ENCODE results near the gene NPAS3.

Gene NPAS3

DNA sequence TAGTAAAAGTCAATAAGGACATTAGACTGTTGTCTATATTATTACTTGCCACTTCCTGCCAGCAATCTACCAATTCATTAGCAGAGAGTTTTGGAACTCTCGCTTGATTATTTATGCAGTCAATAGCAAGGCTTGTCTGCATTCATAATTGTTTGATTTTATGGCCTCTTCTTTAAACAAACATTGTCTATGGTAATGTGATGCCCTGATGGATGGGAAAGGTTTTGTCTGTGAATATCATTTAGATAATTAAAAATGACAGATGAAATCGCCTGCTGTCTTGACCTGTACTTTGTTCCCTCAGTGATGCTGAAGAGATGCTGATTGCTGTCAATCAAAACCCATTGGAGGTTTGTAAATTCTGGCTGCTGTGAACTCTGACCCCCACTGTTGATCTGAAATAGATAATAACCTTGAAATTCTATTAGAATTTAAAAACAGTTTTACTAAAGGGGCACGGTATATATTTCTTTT is 455.3 kb downstream of the NPAS3 start:
- DNase-seq, result no peak

DNA sequence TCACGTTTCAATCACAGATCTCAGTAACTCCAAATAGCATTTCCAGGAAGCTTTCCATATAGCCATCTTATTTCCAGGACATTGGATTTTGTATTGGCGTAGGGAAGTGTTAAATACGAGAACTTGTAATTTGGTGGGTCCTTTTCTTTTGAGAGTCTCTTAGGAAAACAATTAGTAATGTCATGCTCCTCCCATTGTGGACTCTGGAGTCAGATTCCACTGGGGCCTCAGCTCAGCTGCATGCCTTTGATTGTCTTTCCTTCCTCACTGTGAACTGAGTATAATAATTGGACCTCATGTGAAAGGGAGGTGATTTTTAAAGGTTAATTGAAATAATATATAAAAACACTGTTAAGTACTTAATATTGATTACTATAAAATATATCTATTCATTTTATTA is 462.6 kb downstream of the NPAS3 start:
- DNase-seq, result no peak

DNA sequence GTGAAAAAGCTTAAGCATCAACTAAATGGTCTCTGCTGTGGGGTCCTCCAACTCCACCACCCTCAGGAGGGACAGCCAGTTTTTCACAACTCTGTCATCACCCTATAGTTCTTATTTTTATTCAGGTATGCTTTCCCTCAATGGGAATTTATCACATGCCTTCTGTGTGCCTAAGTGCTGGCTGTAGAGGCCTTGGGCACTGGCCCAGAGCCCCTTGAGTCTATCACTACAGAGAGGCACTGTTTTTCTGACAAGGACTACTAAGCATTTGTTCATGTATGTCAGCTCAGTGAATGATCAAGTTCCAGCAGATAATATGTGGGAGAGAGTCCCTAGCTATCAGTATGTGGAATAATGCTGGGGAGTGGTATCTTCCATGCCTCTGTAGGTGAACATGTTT is 463.9 kb downstream of the NPAS3 start:
- no peak for DNase-seq

DNA sequence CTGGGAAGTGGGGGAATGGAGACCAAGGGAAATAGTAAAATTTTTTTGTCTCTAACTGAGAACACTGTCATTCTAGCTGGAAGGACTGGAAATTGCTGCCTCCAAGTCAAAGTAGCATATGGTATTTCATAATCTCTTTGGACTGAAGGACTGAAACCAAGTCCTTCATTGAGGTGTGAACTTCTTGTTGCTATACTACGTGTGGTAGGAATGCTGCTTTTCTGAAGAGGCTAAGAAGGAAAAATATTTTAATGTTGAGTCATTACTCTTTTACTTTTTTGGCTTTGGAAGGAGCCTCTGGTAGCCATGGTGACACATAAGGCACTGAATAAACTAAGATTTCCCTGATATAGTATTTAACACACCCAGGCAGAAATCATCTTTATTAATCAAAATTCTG is 465.4 kb downstream of the NPAS3 start:
- peak; percentile 84 for DNase-seq

DNA sequence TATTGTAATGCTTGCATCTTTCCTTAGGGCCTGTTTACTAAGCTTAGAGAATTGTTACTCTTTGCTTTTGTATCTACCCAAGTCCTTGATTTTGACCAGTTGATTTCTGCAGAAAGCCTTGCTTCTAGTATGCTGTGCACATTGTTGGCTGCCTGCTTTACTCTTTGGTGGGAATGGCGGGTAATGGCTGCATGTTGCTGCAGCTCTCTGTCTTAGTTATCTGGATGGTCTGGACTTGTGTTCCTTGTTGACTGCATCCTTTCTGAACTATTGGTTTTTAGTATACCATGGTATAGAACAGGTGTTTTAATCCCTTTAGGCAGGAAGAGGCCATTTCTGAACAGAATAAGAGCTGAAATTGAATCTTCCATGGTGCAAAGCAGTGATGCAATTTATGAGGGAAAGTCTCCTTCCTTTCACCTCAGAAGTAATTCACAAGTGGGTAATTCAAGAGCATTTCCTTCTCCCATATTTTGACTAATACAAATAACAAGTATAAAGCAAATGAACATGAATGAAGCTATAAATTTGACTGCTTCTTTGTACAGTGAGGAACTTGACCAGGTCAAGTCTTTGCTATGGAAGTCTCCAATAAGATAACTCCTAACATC is 466.4 kb downstream of the NPAS3 start:
- DNase-seq, result no peak

DNA sequence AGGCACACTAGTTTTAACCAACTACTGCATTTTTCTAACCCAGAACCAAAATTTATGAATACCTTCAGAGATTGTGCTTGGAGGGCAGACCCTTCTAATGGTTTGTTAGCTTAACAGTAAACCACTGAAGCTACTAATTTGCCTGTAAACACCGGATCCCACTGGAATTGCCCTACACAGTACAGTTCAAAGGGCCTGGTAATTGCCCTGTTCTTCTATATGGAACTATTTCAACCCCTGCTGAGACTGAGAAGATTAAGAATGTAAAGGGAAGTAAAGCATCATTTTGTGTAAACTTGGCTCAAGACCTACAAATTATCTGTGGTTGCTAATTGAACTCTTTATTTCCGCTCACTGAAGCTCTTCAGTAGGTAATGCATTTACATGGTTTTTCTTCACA is 468.1 kb downstream of the NPAS3 start:
- no peak for DNase-seq

DNA sequence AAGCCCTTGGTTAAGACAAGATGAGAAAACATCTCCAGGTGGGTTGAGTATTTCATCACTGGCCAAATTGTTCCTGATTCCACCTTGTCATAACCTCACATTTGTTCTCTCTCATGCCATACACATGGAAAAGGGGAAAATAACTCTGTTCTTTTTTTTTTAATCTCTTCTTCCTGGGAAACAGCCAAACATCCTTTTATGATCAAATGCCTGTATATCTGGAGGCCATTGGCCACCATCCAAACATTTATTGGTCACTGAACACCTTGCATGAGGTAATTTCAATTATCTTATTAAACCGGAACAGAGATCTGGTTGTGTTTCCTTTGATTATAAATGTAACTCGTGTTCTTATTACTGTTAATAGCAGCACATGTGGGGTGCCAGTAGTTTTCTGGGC is 469.6 kb downstream of the NPAS3 start:
- DNase-seq, result no peak

DNA sequence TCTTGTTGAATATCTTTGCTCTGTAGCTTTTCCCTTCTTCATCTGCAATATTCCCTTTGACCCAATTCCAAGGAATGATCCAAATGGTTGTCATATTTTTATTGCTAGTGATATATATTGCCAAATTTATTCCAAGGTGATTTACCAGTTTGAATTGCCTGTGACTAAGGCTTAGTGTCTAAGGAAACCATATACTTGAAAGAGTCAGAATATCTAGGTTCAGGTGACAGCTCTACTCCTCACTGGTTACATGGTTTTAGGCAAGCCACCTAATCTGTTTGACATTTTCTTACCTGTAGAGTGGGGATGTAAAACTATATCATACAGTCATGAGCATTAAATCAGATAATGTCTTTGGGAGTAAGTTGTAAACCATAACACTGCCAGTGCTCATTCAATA is 473.8 kb downstream of the NPAS3 start:
- DNase-seq, result no peak

DNA sequence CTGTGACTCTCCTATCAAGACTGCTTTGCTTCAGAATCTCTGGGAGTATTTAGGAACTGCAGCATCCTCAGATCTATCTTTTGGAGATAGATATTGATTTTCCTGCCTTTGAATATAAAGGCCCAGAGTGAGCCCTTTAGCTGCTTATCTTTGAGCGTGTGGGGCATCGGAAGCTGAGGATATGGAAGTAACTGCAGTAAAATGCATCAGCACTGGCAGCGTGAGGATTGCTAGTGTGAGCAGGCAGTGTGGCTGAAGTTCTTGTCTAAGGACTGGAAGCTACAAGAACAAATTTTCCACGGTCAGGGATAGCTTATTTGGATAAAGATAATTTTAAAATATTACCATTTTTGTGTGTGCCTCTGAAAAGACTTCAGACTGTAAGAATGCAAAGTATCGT is 474.7 kb downstream of the NPAS3 start:
- DNase-seq, result no peak

DNA sequence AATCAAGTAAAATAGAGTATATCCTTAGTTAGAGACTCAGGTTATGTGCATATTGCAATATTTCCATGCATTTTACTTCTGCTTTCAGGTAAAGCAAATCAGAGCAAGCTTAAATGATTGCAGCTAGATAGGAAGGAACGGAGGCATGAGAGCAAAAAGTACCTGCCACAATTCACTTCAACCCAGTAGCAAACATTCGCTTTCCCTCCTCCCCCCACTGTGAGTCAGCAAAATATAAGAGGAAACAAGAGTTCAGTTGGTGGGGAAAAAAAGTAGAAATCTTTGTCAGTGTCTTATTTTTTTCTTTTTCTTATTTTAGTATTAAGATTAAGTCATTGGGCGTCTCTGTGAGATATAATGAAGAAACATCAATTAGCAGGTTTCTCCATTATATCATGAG is 475.4 kb downstream of the NPAS3 start:
- no peak for DNase-seq

DNA sequence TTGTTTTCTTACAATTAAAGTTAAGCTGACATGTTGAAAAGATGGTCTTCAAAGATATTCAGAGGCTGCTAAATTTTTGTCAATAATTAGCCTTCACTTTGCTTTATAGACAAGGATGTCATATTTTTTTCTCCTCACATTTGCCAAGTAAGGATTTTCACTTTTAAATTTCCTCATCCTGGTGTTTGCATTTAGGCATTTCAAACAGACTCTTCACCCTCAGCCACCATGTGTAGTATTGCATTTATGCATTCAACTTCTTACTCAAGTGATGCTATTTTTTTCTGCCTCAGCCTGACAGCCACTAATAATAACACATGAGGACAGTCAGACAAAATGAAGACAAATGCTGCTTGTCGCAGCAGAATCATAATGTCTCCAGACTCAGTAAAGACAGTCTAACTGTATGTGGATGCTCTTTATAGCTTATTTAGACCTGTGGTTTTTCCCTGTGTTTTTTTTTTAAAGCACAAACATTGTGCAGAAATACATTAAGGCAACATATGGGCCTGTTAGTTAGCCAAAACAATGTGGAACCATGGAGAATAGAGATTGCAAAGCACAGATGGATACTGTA is 481.5 kb downstream of the NPAS3 start:
- no peak for DNase-seq

DNA sequence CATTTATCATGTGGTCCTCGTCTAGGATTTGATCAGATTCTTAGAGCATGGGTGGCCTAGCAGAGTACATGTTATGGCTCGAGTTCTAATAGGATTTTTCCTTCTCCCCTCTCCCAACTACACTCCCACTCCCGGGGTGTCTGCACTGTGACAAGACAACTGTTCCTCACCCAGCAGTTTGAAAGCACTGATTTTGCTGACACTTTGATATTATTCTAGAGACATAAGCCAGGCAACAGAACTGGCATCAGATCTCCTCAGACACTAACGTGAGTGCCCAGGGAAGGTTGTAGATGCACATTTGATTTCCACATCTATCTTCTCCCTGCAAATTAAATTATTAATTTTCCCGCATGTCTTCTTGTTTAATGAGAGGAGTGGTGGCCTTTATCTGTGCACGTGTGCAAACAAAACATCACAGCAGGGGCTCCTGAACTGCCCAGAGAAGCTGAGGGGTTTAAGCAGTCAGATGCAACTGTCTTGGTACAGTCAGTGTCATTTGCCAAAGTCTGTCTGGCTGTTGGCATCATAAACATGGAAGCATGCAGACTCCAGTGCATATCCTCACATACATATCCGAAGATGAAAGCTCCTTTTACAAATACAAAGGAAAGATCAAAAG is 491.8 kb downstream of the NPAS3 start:
- DNase-seq, result no peak

DNA sequence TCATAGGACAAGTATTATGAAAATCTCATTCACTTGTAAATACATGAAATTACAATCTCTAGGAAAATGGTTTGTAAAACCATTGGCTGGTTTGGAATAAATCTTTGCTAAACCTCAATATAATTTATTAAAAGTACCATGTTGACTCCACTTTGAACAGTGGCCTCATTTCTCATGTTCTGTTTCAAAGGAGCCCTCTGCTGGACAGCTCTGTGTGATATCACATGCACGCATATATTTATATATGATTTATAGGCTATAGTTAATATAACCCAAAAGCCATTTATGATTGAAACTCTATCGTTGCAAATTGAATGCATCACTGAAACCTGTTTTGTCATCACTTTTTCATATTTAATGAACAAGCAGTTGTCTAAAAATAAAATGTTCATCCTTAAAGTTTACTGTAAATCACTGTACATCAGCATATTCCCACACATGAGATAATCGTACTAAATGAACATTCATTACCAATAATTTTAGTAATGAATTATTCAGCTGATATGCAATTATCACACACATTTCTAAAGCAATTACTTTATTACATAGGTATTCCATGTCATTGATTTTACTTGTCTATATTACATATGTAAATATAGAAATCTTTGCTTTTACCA is 493.8 kb downstream of the NPAS3 start:
- DNase-seq, result no peak

DNA sequence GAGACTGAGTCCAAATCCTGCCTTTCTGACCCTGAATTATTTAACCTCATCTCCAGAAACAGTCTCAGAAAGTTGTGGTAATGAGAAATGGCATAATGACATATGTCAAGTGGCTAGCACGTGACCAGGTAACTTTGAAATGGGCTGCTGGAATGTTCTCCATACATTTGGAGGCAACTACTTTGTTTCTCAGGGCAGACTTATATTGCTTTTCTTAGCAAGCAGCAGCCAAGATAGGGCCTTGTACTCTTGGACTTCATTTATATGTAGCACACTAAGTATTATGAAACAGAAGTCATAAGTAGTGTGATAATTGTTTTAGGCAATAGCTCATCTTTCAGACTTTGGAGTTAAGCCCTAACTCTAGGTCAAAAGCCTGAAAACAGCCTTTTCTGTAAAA is 494.7 kb downstream of the NPAS3 start:
- no peak for DNase-seq

DNA sequence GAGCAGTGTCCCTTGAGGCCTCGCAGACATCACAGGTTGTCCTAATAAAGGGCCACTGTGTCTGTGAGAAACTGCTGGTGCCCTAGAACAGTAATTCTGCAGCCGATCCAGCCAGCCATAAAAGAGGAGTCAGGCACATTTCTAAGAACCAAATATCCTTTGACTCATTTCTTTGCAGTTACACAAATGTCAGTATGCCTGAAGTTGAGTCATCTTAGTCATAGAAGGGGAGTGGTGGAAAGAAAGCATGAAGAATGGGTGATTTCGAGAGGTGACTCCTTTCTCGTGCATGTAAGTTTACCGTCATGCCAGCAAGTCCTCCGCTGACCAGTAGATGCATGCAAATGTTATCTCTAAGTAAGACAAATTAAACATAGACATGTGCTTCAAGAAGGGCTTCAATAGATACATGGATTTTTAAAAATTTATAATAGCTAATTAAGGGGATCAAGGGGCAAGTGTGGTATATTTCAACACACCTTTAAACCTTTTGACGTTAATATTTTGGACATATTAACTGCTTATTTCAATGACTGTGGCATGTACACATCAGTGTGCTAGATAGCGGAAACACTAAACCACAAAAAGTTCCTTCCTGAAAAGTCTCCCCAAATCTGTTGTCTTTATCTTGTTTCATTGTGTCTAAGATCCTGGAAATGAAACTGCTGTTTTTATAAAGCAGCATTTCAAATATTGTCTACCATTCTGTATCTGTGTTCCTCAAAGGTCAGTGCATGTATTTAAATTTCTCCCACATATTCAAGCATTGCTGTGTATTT is 497.4 kb downstream of the NPAS3 start:
- peak; percentile 78 for DNase-seq

DNA sequence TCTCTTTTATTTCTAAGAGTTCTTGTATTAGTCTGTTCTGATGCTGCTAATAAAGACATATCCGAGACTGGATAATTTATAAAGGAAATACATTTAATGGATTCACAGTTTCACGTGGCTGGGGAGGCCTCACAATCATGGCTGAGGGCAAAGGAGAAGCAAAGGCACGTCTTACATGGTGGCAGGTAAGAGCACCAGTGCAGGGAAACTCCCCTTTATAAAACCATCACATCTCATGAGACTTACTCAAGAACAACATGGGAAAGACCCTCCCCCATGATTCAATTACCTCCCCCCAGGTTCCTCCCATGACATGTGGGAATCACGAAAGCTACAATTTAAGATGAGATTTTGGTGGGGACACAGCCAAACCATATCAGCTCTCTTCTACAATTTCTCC is 503.0 kb downstream of the NPAS3 start:
- DNase-seq, result no peak

DNA sequence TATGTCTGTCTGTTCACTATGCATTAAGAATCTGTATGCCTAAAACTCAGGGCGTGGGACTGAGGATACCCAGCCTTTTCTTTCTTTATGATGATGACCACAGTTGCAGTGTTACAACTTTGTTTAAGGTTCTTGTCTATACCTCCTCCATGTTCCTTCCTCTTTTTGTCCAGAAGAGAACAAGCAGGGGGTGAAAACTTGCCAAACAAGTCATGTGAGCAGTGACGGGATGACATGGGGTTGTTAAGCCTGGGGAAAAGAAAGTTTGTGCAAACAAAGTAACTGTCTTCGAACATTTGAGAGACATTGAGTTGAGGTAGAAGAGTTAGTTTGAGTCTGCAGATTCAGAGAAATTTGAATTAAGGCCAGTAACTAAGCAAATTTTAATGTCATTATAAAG is 505.5 kb downstream of the NPAS3 start:
- DNase-seq, result no peak

DNA sequence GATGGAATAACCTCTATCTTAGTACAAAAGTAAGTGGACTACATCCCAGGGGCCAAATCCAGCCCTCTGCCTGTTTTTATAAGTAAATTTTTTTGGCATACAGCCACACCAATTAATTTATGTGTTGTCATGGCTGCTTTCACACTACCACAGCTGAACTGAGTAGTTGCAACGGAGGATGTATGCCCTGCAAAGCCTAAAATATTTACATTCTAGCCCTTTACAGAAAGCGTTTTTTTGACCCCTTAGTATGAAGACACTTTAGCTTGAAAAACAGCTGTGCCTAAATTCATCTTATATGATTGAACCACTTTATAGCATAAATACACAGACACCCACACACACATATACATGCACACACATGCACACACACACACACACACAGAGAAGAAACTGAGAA is 510.6 kb downstream of the NPAS3 start:
- no peak for DNase-seq

DNA sequence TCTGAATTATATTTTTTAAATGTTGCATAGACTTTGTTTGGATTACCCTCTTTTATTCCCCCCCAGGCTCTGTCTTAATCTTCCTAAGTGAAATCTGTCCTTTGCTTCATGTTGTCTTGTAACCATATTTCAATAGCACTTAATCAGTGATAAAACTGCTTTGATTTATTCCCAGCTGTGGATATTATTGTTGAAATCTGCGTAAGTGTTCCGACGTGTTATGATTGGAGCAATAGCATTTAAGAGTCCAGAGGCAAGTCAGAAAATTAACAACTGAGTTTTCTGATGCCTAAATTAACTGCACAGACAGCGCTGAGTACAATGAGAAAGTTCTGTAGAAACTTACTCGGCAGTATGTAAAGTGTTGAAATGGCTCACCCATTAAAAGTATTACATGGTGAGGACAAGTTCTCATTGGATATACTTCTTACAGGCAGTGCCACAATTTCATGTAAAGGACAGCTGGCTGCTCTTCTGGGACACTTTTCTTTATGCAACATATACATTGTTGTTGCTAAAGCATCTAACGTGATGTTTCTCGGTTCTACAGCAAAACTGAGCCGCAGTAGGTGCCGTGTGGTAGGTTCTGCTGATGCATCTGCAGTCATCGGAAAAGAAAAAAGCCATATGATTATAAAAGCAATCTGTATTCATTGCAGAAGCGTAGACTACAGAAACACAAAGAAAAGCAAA is 511.2 kb downstream of the NPAS3 start:
- no peak for DNase-seq

DNA sequence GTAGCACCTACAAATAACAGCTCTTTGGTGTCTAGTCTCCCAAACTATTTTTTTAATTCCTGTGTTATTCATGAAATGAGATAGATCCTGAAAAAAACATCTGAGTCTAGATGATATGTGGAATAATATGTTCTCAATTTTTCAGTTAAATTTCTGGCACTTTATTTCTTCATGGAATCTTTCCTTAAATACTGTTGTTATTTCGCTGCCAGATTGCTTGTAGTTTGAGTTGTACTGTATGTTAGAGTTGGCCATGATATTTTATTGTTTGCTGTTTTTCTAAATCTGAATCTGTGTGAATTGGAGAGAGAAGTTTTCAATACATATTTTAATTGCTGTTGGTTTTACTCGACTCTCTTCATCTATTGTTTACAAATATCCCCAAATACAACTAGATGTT is 511.7 kb downstream of the NPAS3 start:
- no peak for DNase-seq

DNA sequence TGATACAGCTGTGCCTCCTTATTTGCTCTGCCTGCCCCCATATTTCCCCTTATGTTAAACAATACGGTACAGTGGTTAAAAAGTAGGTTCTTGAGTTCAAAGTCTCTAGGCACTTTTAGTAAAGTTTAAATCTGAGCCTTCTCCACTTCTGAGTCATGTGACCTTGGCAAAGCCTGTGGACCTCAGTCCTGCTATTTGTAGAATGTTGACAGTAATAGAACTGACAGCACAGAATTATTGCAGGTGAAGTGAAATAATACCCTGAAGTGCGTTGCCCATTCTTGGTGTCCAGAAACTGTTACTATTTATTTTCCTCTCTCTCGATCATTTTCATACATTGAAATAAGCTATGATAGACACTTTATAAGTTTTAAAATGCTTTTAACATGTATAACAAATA is 512.5 kb downstream of the NPAS3 start:
- DNase-seq, result no peak

DNA sequence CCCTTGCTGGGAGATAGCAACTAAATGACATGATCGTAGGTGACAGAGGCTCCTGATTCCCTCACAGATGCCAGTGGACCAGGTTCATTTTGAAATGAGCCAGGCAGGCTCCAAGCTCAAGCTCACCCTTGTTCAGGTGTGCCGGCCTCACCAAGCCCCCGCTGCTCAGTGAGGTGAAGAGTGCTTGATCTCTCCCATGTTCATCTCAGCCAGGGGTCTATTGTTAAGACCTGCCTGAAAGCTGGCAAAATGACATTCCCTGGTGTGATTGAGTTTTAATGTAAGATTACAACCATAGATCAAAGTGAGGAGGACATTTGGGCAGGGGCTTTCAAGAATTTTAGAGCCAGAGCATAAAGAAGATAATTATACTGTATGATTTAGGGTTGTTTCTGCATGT is 514.3 kb downstream of the NPAS3 start:
- no peak for DNase-seq

DNA sequence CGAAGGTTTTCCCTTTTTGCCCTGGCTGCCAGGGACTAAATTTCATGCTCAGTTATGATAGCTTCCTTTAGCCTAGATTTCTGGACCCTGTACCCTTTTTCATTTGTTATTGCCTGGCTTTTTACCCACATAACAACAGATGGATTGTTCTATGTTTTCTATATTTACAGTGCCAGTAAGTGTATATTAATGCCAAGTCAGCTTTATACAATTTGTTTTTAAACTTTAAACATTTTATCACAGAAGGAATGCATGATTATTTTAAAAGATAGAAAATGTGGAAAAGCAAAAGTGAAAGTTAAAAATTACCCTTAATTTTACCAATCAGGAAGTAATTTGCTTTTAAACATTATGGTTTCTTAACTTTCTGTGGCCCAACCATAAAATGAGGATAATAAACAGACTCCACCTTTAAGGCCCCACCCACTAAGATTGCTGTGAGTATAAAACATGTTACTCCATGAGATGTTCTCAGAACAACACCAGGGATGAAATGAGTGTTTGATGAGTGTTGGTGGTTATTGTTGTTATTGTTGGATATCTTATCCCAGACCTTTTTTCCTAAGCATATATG is 515.4 kb downstream of the NPAS3 start:
- DNase-seq, result no peak

Measured in NCI-H226 (cell line).